DND-41 (cell line): Measurements from ENCODE around the gene NSUN5.
"Not testable (repeated sequence)": the region's sequence is repeated elsewhere in the genome, so short reads cannot be mapped to it uniquely, and the experiment has no call there.

Source experiments
- ATAC-seq: fragments of 200-7000 bp; cut with Tn5 transposase; 3 replicates; pipeline ENCODE4 v1.9.1; 2021; ENCODE audit warnings: low read depth; ENCODE audit not compliant: insufficient read depth
- DNase-seq: peaks from one replicate; pipeline ENCODE4 v3.0.0-alpha.2; 2020
- H2AFZ ChIP-seq: 2 replicates; pipeline ENCODE4 v1.6.0; 2012; ENCODE audit warnings: low read depth, low read length
- H3K27ac ChIP-seq: 2 replicates; pipeline ENCODE4 v1.5.1; 2012; ENCODE audit warnings: low read length, inconsistent platforms
- H3K27me3 ChIP-seq: fragments of 200-600 bp; sonication (generic); 2 replicates; pipeline ENCODE4 v1.6.0; 2012; ENCODE audit warnings: low read length, mild to moderate bottlenecking, inconsistent platforms; ENCODE audit not compliant: insufficient read depth, poor library complexity
- H3K36me3 ChIP-seq: 2 replicates; pipeline ENCODE4 v1.5.1; 2012; ENCODE audit warnings: low read length, inconsistent platforms; ENCODE audit not compliant: insufficient read depth
- H3K4me1 ChIP-seq: 2 replicates; pipeline ENCODE4 v1.5.1; 2012; ENCODE audit warnings: mild to moderate bottlenecking, low read length; ENCODE audit not compliant: insufficient read depth
- H3K4me2 ChIP-seq: 2 replicates; pipeline ENCODE4 v1.6.0; 2012; ENCODE audit warnings: mild to moderate bottlenecking, moderate library complexity, low read length, inconsistent platforms; ENCODE audit not compliant: insufficient read depth
- H3K4me3 ChIP-seq, 2 experiments: fragments of 200-600 bp in 1 of 2; shearing (Covaris generic) in 1 of 2; 2 replicates each; pipeline ENCODE4 v1.5.1; 2012 to 2016; ENCODE audit warnings: inconsistent platforms in 2 of 2, low read length in 2 of 2, mild to moderate bottlenecking in 2 of 2, low read depth in 1 of 2, moderate library complexity in 1 of 2
- H3K79me2 ChIP-seq: 2 replicates; pipeline ENCODE4 v1.6.0; 2012; ENCODE audit warnings: low read length, inconsistent platforms; ENCODE audit not compliant: insufficient read depth
- H3K9ac ChIP-seq: 2 replicates; pipeline ENCODE4 v1.6.0; 2012; ENCODE audit warnings: low read depth, mild to moderate bottlenecking, inconsistent platforms, low read length, moderate library complexity
- H3K9me3 ChIP-seq: 2 replicates; pipeline ENCODE4 v1.5.1; 2012; ENCODE audit warnings: low read length, moderate library complexity, mild to moderate bottlenecking, inconsistent platforms; ENCODE audit not compliant: insufficient read depth, severe bottlenecking
- H4K20me1 ChIP-seq: 2 replicates; pipeline ENCODE4 v1.6.0; 2012; ENCODE audit warnings: low read length; ENCODE audit not compliant: insufficient read depth
- TF ChIP-seq, protein P1 (sequence below): IDR thresholded peaks from 2 replicates; pipeline ENCODE4 v1.5.1; 2012; ENCODE audit warnings: borderline replicate concordance, low read length, moderate library complexity, mild to moderate bottlenecking; ENCODE audit not compliant: poor library complexity, severe bottlenecking; ENCODE audit errors: extremely low read depth

NSUN5 gene

DNA sequence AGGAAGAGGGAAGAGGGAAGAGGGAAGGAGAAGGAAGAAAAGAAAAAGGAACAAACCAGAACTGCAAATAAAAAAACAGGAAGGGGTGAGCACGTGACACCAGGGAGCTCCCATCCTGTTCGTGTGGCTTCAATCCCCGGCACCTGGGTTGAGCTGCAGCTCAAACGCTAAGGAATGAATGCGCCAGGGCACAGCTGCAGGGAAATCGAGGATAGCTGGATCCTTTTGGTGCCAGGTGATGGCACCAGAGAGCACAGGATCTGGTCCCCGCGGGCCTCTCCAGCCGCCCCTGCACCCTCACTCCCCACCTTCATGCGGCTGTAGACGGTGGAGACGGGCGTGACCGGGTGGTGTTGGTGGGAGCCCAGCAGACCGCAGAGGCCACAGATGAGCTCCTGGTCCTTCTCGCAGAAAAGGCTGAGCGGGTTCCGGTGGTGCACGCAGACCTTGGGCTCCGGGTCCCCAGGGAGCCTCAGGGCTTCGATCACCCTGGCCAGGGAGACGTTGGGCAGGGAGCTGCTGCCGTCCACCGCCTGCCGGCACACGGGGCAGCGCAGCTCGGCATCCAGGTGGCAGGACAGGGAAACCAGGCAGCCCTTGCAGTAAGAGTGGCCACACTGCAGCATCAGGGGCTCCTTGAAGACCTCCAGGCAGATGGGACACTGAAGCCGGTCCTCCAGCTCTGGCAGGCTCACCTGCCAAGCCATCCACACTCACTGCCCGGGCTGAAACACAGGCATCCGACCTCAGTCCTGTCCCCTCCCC is 15.6 kb upstream of the NSUN5 start:
- ATAC-seq = peak; percentile 80
- not testable (repeated sequence) for H4K20me1 ChIP-seq, H3K27me3 ChIP-seq, H3K4me3 ChIP-seq, H3K9me3 ChIP-seq, H3K9ac ChIP-seq, H3K4me2 ChIP-seq, H3K36me3 ChIP-seq, H3K4me1 ChIP-seq, H3K79me2 ChIP-seq
- peak; percentile 61 for DNase-seq
- TF ChIP-seq, protein P1, sequence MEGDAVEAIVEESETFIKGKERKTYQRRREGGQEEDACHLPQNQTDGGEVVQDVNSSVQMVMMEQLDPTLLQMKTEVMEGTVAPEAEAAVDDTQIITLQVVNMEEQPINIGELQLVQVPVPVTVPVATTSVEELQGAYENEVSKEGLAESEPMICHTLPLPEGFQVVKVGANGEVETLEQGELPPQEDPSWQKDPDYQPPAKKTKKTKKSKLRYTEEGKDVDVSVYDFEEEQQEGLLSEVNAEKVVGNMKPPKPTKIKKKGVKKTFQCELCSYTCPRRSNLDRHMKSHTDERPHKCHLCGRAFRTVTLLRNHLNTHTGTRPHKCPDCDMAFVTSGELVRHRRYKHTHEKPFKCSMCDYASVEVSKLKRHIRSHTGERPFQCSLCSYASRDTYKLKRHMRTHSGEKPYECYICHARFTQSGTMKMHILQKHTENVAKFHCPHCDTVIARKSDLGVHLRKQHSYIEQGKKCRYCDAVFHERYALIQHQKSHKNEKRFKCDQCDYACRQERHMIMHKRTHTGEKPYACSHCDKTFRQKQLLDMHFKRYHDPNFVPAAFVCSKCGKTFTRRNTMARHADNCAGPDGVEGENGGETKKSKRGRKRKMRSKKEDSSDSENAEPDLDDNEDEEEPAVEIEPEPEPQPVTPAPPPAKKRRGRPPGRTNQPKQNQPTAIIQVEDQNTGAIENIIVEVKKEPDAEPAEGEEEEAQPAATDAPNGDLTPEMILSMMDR = peak; percentile 64
- Histone ChIP-seq H2AFZ (peak overlapping the region; percentile 25), H3K27ac (peak overlapping the region; percentile 20; the same call in 1 of the 2 replicates)

DNA sequence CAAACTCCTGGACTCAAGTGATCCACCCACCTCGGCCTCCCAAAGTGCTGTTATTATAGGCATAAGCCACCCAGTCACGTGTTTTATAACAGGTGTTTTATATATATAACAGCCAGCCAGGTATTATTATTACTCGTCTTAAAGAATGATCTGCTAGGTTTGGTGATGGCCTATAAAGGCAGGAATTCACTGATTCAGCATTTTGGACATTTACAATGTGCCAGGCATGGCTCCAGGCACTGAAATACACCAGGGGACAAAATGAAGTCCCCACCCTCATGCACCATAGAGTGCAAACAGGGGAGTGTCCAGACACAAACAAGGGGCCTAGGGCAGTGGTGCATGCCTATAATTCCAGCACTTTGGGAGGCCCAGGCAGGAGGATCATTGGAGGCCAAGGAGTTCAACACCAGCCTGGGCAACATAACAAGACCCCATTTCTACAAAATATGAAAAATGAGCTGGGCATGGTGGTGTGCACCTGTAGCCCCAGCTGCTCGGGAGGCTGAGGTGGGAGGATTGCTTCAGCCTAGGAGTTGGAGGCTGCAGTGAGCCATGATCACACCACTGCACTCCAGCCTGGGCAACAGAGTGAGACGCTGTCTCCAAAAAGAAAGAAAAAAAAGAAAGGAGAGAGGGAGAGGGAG is 14.9 kb upstream of the NSUN5 start:
- H3K9ac ChIP-seq, H3K27me3 ChIP-seq, H3K4me2 ChIP-seq, DNase-seq, H3K4me1 ChIP-seq, H3K79me2 ChIP-seq, H3K36me3 ChIP-seq, H4K20me1 ChIP-seq, H3K4me3 ChIP-seq, ATAC-seq, H3K9me3 ChIP-seq: not testable (repeated sequence)
- H3K27ac ChIP-seq = peak overlapping the region; percentile 20; the same call in 1 of the 2 replicates
- peak overlapping the region; percentile 25; the same call in 1 of the 2 replicates for H2AFZ ChIP-seq

DNA sequence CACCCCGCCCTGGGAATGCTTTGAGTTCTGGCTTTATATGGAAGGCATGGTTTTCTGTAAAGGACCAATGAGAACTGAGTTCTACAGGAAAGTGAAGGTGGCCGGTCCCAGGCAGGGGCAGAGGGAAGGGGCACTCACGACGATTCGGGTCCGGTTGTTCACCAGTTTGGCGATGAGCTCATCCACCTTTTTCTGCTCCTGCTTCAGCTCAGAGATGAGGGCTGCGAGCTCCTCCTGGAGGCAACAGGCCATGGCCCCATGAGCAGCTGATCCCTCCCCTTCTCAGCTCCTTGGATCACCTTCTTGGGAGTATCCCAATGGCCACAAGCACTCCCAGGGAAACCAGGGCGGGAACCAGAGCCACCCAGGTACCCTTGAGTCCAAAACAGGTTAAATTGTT is 11.4 kb upstream of the NSUN5 start:
- H3K4me2 ChIP-seq, H3K9ac ChIP-seq, H3K27ac ChIP-seq, H3K9me3 ChIP-seq, ATAC-seq, H3K4me3 ChIP-seq, H4K20me1 ChIP-seq, DNase-seq, H3K79me2 ChIP-seq, H2AFZ ChIP-seq, H3K27me3 ChIP-seq, H3K36me3 ChIP-seq, H3K4me1 ChIP-seq: not testable (repeated sequence)

DNA sequence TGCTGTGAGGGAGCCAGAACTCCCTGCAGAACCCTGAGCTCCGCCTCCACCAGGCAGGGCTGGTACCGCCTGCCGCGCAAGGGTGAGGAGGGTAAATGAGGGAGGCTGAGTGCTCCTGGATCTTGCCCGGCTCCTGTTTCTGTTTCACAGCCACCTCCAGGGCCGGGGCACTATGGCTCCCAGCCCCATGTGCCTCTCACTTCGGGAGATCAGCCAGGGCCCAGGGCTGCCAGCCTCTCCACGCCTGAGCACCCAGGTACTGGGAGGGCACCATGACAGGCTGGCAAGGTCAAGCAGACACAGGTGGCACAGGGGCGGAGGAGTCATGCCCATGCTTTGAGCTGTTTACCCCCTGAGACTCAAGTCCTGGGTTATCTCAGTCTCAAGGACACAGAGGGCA is 10.9 kb upstream of the NSUN5 start:
- not testable (repeated sequence) for ATAC-seq, H3K79me2 ChIP-seq, H3K4me3 ChIP-seq, H2AFZ ChIP-seq, DNase-seq, H3K4me1 ChIP-seq, H3K4me2 ChIP-seq, H4K20me1 ChIP-seq, H3K36me3 ChIP-seq, H3K27me3 ChIP-seq, H3K9me3 ChIP-seq, H3K9ac ChIP-seq, H3K27ac ChIP-seq

DNA sequence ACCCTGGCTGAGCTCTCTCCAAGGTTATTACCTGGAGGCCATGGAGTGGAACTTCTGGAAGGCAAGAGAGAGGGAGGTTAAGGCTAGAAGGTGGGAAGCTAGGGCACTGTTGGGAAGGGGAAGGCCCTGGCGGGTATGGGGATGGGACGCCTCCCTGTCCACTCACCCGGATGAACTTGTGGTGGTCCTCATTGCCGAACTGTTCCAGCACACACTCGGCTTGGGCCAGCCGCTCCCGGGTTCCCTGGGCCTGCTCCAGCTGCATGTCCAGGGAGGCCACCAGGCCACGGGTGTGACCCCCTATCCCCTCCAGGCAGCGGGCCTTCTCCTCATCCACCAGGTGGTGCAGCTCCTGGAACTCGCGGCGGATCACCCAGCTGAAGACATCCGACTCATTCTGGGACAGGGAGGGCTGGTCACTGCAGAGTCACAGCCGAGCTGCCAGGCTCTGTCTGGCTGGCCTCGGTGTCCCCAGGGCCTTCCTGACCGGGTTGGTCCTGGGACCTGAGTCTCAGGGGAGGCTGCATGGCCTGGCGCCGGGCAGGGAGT is 10.1 kb upstream of the NSUN5 start:
- DNase-seq, H3K4me3 ChIP-seq, H3K4me2 ChIP-seq, H3K36me3 ChIP-seq, H3K79me2 ChIP-seq, H3K4me1 ChIP-seq, ATAC-seq, H3K27me3 ChIP-seq, H2AFZ ChIP-seq, H3K27ac ChIP-seq, H3K9me3 ChIP-seq, H3K9ac ChIP-seq, H4K20me1 ChIP-seq: not testable (repeated sequence)
